Stimulated activated CD8-positive, alpha-beta memory T cell treated with anti-CD3 and anti-CD28 coated beads, Interleukin-12 subunit alpha, Interleukin-12 subunit beta, amount 100 ng/mL, for 4 hours (primary cell): Measurements from ENCODE around the gene LIN54.
"Not testable (repeated sequence)": the region's sequence is repeated elsewhere in the genome, so short reads cannot be mapped to it uniquely, and the experiment has no call there.

Experiments used
- DNase-seq: peaks from one replicate; pipeline ENCODE4 v3.0.0-alpha.2; 2020; ENCODE audit warnings: low read depth

Gene LIN54

DNA sequence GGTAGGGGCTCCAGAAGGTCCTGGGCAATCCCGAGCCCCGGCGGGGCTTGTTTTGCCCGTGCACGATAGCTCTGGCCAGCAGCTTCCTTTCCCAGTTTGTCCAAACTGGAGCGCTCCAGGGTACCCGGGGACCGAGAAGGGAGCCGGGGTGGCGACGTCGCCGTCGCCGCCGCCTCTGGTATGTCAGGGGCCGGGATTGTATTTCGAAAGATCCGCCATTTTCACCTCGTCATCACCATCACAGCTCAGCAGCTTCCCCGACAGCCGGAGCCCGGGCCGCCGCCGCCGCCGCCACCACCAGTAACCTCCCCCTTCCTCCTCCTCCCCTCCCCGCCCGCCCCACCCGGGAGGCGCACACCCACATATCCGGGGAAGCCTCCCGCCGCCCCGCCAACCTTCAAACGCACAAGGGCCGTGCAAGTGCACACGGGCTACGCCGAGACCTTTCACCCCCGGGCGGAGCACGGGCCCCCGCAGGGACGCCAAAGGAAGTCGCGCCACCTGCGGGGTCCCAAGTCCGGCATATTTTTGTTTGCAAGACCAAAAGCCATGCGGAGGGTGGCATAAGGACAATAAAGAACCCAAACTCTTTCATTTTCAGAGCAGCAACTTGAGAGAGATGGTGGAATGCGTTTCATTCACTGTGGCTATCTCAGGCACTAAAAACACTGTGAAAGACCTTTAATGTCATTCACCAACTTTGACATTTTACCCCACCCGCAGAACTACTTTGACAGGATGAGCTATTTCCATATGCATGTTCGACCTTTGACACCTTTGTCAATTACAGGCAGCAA is at the start of gene LIN54:
TSS of gene LIN54 (minus strand) at position 302 of the 797 bp plus-strand sequence. CDS start 25,979 bp downstream, outside the sequence.
- peak; percentile 72 for DNase-seq

DNA sequence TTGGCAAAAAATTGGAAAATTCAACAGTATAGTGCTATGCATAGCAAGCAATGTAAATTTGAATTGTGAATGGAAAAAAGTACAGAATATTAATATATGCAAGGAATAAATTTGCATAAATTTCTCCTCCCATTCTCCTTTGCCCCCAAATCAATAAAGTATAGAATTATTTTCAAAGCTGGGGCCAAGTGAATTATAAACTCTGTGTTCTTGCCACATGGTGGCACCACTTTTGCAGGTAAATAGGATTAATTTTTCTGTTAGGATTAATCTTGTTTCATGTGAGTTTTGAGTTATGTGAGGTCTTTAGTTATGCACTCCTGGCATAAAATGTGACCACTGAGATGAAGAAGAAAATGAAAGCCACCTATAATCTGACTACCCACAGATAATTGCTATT is 44.3 kb upstream of the LIN54 start:
- no peak for DNase-seq

DNA sequence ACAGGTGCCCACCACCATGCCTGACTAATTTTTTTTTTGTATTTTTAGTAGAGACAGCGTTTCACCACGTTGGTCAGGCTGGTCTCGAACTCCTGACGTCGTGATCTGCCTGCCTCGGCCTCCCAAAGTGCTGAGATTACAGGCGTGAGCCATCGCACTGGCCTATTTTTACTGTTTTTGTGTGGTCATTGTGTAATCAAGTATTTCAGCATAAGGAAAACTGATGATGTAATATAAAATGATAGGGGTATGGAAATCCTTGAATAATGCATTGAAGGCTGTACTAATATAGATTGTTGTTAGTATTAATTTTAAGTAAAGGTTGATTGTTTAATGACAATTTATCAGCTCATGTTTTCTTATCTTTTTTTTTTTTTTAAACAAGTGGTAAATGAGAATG is 38.2 kb upstream of the LIN54 start:
- DNase-seq, result not testable (repeated sequence)

DNA sequence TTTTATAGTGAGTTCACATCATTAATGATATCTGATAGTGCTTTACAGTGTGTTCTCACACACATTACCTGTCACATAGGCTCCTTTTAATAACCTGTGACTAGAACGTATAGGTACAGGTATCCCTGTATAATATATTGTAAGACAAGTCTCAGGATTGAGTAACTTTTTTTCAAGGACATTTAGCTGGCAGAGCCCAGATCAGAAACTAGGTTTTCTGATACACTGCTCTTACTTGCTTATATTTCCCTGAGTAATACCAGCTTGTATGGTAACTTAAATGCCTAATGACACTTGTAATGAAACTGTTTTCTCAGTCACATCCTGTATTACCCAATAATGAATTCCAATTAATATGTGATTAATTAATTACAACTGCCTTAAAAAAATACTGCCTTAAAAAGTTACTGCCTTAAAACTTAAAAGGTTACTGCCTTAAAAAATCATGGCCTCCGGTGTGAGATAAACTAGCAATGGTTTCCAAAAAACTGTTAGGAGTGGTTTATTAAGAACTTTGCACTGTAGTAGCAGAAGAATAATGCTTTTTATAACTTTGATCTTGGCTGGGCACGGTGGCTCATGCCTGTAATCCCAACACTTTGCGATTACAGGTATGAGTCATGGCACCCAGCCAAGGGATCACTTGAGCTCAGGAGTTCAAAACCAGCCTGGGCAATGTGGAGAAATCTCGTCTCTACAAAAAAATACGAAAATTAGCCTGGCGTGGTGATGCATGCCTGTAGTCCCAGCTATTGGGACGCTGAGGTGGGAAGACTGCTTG is 36.3 kb upstream of the LIN54 start:
- DNase-seq, result no peak

DNA sequence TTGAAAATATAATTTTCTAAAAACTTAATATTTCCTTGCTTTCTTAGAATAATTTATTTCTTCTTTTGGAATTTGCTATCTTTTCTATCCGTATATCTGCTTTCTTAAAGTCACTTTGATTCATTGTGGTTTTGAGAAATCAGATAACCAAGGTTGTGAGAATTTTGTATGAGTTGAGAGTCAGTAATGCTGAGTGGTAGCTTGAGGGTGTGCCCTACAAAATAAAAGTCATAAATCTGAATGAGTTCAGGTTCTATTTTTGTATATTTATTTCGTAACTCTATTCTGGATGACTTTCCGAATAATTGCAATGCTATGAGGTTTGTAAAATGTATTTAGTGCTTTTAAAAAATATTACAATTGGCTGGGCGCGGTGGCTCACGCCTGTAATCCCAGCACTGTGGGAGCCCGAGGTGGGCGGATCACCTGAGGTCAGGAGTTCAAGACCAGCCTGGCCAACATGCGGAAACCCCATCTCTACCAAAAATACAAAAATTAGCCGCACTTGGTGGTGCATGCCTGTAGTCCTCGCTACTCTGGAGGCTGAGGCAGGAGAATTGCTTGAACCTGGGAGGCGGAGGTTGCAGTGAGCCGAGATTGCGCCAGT is 33.3 kb upstream of the LIN54 start:
- DNase-seq, result no peak

DNA sequence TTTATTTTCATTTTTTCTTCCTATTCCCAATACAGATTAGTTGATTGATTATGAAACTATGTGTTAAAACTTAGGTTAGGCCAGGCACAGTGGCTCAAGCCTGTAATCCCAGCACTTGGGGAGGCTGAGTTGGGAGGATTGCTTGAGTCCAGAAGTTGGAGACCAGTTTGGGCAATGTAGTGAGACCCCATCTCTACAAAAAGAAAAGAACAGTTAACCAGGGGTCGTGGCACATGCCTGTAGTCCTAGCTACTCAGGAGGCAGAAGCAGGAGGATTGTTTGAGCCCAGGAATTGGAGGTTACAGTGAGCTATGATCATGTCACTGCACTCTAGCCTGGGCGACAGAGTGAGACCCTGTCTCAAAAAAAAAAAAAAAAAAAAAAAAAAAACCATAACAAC is 32.5 kb upstream of the LIN54 start:
- not testable (repeated sequence) for DNase-seq

DNA sequence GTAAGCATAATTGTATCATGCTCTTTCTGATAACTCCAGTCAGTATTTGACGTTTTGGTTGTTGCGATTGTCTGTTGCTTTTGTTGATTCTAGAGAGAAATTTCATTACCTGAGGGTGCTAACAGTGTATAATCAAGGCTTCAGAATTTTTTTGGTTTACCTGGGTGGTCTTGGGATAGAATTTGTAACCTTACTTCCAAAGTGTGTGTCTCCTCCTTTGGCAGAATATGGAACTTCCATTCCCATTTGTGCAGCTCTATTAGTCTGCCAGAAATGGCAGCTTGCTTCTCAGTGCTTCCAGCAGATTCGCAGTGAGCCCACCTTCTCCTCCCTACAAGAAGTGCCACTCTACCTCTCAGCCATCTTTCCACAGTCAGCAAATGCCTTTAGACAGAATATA is 29.6 kb upstream of the LIN54 start:
- no peak for DNase-seq

DNA sequence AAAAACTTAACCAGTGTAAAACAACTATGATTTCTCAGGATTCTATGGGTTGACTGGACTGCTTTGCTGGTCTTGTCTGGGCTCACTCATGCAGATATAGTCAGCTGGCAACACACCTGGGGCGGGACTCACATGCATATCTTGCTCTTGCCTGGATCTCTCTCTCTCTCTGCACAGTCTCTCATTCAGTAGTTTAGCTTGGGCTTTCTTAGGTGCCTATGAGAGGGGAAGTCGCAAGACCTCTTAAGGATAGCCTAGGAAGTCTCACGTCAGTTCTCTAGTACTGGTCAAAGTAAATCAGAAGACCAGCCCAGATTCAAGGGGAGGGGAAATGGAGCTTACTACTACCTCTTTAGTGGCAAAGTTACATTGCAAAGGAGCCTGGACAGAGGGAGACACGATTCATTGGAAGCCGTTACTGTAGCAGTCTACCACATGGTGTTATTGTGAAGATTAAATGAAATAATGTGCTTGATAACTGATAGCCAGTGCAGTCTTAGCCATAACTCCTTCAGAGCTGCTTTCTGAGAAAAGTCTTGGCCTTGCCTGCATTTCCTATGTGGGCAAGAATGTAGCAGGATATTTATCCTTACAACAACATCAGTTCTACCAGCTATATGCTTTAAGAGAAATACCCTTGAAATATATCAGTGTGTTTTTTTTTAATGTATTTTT is 26.5 kb upstream of the LIN54 start:
- no peak for DNase-seq

DNA sequence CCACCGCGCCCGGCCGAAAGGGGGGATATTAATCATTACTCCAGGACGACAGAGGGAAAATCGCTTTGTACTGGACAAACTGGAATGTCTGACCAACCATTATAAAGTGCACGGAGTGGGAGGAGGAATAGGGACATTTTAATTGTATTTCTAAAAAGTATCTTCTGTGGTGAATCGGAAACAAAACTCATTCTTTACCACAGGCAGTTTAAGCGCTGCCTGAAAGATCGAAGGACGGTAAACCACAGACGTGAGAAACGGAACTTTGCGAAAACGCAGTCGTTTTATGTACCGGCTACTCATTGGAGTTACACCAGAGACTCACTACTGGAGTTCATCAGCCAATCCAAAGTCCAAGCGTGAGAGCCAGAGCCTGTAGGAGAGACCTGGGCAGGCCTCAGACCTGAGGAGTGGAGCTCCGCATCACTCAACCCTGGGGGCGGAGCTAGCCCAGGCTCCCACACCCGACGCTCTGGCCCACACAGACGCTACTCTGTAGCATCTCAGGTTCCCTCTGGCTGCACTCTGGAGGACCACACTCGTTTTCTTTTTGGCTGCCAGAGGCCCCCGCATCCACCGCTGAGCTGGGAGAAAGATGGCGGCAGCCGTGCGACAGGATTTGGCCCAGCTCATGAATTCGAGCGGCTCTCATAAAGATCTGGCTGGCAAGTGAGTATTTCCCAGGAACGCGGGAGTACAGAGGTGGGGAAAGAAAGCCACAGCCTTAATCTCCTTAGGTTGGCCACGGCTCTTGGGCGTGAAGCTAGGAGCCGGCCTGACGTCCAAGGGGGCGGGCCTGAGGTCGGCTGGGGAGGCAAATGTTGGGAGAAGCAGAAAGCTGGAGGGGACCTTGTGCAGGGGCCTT is 24.2 kb upstream of the LIN54 start, which contains the start of gene COPS4:
TSS of gene COPS4 (plus strand) at position 554 of the 865 bp plus-strand sequence. CDS start at position 596, 42 bp downstream.
- peak; percentile 89 for DNase-seq

DNA sequence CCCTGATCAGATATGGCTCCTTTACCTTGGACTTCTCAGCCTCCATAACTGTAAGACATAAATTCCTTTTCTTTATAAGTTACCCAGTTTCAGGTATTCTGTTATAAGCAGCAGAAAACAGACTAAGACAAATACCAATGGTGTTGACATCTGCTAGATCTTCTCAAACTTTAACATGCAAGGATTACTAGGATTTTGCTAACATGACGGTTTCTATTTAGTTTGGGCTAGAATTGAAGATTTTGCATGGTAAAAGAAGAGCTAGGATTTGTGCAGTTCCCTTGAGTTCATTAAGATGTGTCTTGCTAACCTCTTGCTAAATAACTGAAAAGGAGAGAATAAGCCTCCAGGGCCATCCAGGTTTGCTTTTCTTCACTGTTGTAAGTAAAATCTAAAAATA is 19.1 kb upstream of the LIN54 start:
- DNase-seq, result no peak

DNA sequence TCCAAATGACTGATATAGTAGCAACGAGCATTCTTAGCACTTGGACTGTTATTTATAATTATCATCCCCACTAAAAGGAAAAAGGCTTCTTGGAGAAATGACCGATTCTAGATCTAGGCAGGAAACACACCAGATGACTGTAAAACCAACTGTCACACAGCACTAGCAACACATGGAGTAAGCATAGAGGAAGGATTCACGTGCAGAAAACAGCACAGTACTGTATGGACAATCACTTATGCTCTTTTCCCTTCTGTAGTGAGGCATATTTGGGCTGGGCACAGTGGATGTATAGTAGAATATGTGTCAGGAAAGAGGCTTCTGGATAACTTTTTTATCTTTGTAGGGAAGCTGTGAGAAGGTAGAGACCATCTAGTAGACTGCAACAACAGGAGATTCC is 18.4 kb upstream of the LIN54 start:
- no peak for DNase-seq

DNA sequence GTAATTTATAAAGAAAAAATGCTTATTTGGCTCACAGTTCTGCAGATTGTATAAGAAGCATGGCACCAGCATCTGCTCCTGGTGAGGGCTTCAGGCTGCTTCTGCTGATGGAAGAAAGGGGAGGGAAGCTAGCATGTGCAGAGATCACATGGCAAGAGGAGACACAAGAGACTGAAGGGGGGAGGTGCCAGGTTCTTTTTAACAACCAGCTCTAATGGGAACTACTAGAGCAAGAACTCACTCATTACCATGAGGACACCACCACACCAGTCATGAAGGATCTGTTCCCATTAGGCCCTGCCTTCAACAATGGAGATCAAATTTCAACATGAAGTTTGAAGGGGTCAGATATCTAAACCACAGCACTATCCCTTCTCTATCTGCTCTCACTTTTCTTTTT is 14.9 kb upstream of the LIN54 start:
- DNase-seq, result no peak

DNA sequence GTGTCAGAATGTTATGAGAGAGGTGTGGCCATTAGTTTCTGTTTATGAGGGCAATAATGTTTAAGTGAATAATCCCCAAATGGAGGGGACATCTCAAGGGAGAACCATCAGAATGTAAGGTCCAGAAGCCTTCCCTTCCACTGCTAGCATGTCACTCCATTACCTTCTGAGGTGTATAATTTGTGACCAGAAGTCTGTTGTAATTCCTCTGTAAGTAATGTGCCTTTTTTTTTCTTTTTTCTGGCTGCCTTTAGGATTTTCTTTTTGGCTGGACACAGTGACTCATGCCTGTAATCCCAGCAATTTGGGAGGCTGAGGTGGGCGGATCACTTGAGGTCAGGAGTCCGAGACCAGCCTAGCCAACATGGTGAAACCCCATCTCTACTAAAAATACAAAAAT is 13.6 kb upstream of the LIN54 start:
- no peak for DNase-seq

DNA sequence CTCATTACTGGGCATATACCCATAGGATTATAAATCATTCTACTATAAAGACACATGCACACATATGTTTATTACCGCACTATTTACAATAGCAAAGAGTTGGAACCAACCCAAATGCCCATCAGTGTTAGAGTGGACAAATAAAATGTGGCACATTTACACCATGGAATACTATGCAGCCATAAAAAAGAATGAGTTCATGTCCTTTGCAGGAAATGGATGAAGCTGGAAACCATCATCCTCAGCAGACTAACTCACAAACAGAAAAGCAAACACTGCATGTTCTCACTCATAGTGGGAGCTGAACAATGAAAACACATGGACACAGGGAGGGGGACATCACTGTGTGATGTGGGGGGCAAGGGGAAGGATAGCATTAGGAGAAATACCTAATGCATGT is 13.0 kb upstream of the LIN54 start:
- DNase-seq, result not testable (repeated sequence)

DNA sequence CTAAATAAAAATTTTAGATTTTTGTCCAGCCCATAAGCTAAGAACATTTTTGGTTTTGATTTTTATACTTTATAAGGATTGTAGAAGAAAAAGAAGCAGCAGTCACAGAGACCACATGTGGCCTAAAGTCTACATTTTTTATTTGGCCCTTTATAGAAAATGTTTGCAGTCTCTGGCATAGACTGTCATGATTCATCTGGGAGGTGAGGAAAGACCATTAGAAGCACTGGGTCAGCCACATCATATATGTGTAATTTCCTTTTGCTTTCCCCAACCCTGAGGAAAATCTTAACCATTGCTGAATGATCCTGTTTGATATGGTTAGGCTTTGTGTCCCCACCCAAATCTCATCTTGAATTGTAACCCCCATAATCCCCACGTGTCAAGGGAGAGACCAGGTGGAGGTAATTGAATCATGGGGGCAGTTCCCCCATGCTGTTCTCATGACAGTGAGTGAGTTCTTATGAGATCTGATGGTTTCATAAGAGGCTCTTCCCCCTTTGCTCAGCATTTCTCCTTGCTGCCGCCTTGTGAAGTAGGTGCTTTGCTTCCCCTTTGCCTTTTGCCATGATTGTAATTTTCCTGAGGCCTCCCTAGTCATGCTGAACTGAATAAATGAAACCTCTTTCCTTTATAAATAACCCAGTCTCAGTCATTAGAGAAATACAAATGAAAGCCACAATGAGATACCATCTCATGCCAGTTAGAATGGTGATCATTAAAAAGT is 12.3 kb upstream of the LIN54 start:
- DNase-seq, result no peak

DNA sequence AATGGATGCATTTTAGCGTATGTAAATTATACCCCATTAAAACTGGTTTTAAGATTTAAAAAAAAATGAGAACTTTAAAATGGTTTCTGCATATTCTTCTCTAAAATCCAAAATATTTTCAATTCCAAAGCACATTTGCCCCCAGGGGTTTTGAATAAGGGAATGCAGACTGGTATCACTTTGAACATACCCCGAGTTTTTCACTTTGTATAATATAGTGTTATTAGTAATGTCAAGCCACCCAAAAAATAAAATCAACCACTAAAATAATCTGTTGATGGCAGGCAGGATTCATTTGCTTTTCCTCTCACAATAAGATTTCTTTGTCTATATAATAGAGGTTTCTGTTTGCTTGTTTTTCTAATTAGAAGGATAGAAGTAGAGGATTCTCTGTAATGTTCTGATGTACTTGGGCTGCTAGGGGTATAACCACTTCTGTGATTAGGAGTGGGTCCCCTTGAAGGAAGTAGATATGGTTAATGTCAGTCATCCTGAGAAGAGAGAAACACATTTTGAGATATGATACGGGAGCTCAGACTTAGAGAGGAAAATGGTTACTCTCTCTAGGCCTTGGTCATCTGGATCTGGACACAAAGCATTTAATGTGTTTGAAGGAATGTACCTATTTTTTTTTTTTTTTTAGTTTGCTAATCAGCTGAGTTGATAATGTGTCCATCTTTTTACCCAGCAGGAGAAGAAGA is 9.3 kb upstream of the LIN54 start:
- DNase-seq, result no peak

DNA sequence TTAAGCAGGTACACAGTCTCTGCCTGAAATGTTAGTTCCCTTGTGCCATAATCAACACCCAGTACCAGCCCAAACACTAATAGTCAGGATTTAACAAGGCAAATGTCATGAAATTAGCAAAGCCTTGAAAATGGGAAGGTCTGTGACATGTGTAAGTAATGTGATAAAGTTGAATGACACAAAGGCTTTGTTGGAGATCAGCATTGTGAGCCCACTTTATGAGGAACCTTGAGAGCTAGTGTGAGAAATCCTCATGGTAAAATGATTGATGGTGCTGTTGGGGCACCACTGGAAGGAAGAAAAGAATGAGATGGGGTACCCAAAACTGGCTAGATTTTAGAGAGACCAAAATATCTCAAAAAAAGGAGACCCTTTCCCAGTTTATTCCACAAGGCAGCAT is 3.3 kb upstream of the LIN54 start:
- no peak for DNase-seq

DNA sequence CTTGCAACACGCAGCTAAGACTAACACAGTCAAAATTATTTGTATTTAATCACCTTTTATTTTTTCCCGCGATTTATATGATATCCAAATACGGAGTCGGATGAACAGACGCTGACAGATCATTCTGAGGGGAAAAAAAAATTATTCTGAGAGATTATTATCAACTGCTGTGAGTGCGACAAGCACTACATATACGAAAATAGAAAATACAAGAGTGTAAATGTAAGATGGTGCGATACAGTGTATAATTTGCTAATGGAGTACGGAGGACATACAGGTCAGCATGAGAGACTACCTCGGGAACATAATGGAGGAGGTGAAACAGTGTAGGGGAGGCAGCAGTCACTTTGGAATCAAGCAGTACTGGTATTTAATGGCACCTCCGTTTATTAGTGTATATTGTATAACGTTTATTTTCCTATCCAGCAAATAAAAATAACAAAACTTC is 2.8 kb upstream of the LIN54 start:
- DNase-seq, result no peak

DNA sequence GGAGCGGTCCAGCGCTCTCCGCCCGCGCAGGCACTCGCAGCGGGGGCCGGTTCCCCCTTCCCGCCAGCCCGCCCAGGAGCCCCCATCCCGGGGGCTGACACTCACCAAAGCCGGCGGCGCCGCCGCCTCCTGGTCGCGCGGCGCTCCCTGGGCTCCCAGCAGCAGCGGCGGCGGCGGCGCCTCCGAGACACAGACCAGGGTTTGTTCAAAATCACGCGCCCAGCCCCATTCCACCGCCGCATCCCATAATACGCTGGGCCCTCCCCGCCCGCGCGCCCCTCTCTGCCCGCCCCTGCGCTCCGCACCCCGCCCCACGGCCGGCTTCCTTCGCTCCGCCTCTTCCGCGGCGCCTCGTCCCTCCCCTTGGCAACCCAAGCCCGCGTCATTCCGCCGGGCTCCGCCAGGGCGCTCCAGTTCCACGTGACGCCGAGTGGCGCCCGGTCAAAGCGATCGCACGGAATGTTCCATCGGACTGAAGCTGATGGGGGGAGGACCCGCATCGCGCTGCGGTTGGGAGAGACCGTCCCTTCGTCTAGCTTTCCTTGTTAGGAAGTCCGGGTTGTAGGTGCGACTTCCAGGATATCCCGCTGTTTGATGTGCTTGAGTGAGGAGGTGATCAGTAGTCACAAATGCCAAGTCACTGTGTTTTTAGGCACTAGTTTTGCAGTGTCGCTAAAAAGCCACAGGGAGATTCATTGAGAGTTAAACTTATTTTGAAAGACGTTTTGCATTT is 2.2 kb upstream of the LIN54 start:
- DNase-seq, result peak; percentile 93
